GM18868 (cell line): ENCODE measurements around the gene ASTN2.
A peak's percentile ranks its signal among the peaks of the same experiment; 100 is the strongest.

Experiments
- ATAC-seq: cut with Tn5 transposase; IDR thresholded peaks from one replicate; pipeline ENCODE4 v1.9.1; 2021; ENCODE audit warnings: mild to moderate bottlenecking, moderate library complexity; ENCODE audit not compliant: unreplicated experiment

ASTN2 gene

DNA sequence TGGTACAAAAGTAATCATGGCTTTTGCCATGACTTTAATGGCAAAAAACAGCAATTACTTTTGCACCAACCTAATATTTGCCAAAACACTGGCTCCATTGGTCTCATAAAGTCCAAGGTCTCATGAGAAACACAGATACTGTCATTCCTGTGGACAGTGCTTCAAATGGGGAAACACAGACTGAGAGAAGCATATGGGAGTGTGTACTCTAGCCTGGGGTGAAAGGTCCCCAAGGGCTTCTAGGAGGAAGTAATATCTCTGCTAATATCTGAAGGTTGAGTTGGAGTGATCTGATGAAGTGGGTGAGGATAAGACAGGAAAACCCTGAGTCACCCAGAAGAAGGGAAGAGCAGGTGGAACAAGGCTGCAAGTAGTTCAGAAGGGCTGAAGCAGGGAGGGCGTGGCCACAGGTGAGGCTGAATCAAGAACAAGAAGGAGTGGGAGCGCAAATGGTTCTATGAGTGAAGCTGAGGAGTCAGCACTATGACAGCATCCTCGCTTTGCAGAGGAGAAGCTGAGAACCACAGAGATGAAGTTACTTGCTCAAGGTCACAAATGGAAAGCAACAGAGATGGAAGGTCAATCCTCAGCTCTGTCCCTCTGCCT is 164.1 kb downstream of the ASTN2 start:
- ATAC-seq, result no peak

DNA sequence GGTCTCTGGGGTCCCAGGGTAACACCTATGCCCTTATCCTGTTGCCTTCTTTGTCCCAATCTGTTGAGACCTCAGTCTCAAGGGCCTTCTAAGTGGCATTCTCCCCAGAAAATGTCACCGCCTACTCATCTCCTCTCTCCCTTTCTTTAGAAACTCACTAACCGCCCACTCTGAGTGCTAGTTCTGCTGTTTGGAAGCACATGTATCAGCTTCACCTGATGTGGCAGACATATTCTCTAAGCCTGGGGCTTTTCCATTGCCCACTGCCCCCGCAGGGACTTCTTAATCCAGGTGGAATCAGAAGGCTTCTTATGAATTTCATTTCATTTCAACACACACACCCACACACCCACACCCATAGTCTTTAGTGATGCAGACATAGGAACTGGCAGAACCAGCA is 165.1 kb downstream of the ASTN2 start:
- no peak for ATAC-seq

GRCh38 chr9:117247266-117247665 is 167.6 kb downstream of the ASTN2 start:
- ATAC-seq, result peak; percentile 53

DNA sequence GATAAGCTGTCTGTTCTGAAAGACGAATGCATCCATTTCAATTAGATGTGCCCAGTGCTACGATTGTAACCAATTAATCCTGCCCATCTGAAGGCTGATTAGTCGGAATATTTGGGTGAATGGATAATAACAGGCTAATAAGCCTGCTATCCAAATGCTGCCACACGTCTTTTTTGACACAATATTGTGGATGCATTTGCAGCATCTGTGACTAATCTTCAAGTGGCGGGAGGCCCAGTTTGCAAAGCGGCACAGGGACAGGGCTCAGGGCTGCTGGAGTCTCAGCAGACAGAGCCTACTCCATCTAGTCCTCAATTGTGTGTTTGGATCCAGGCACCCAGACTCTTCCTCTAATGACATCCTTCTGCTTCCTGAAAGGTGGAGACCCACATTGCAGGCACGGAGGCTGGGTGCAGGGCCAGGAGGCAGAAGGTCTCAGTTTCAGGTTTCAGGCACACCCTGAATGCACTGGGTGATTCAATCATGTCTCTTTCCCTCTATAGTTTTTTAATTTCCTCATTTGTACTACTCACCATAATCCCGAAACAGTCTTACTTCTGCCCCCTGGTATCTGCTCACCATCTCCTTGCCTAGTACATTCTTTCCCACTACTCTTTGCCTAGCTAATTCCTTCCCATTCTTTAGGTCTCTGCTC is 169.6 kb downstream of the ASTN2 start:
- no peak for ATAC-seq

- no peak for ATAC-seq
These were observed 172.8 kb downstream of the ASTN2 start for GRCh38 chr9:117242082-117242481.

GRCh38 chr9:117239428-117239827 is 175.4 kb downstream of the ASTN2 start:
- no peak for ATAC-seq

- ATAC-seq, result no peak
These were observed 180.8 kb downstream of the ASTN2 start for GRCh38 chr9:117234103-117234502.

GRCh38 chr9:117233016-117233415 is 181.8 kb downstream of the ASTN2 start:
- ATAC-seq, result no peak

GRCh38 chr9:117232281-117232680 is 182.6 kb downstream of the ASTN2 start:
- ATAC-seq, result no peak

- ATAC-seq, result no peak
These were observed 183.8 kb downstream of the ASTN2 start for GRCh38 chr9:117231012-117231411.

GRCh38 chr9:117224695-117225094 is 190.2 kb downstream of the ASTN2 start:
- no peak for ATAC-seq

- no peak for ATAC-seq
These were observed 195.9 kb downstream of the ASTN2 start for GRCh38 chr9:117218951-117219350.

DNA sequence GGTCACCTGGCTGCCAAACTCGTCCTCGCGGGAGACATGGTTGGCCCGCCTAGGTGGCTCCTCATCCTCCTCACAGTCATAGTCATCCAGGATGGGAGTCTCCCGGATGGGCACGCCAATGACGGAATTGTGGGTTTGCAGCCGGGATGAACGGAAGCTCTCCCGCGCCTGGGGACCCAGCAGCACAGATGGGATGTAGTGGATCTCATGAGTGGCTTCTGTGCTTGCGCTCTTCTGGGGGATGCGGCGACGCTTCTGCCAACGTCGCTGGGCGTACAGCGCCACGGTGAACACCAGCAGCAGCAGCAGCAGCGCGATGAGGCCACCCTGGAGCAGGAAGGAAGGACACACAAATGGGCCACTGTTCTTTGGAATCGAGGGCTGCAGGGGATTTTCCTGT is 200.4 kb downstream of the ASTN2 start:
- ATAC-seq, result no peak

DNA sequence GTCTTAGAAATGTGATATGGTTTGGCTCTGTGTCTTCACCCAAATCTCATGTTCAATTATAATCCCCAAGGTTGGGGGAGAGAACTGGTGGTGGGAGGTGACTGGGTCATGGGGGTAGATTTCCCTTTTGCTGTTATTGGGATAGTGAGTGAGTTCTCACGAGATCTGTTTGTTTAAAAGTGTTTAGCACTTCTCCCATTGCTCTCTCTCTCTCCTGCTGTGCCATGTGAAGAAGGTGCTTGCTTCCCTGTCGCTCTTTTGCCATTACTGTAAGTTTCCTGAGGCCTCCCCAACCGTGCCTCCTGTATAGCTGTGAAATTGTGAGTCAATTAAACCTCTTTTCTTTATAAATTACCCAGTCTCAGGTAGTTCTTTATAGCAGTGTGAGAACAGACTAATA is 203.6 kb downstream of the ASTN2 start:
- ATAC-seq, result no peak

GRCh38 chr9:117205806-117206205 is 209.1 kb downstream of the ASTN2 start:
- ATAC-seq, result no peak

DNA sequence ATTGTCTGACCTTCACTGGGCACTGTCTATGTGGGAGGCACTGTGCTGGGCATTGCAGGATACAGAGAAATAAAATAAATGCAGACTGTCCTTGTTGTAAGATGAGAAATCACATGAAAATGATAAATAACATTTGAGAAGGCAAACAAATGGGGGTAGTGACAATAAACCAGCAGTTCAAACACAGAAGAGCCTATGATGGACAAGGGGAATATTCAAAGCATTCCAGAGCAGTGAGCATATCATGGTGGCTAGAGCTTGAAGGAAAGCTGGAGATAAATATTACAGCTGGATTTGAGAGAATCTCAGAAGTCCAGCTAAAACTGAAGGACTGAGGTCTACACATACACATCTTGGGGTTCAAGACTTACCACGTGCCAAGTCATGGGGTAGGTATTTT is 209.9 kb downstream of the ASTN2 start:
- no peak for ATAC-seq

- ATAC-seq, result no peak
These were observed 223.2 kb downstream of the ASTN2 start for GRCh38 chr9:117191504-117192261.

GRCh38 chr9:117189121-117189520 is 225.7 kb downstream of the ASTN2 start:
- no peak for ATAC-seq

DNA sequence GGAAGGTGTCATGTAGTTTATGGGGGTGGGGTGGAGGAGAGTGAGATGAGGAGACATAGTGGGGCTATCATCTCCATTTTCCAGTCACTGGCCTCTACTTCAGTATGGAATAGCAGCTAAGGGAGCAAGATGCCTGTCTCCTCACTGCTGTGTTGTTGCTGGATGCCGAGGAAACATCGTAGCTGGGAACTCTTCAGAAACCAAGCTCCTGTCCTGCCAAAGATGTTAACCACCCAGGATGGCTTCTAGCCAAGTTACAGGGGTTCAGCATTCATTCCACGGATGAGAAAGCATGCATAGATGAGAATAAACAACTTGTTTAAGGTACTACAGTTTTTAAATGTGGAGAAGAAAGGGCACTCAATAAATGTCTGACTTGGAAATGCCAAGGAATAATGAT is 226.5 kb downstream of the ASTN2 start:
- no peak for ATAC-seq

- ATAC-seq, result no peak
These were observed 227.4 kb downstream of the ASTN2 start for GRCh38 chr9:117187498-117187897.

DNA sequence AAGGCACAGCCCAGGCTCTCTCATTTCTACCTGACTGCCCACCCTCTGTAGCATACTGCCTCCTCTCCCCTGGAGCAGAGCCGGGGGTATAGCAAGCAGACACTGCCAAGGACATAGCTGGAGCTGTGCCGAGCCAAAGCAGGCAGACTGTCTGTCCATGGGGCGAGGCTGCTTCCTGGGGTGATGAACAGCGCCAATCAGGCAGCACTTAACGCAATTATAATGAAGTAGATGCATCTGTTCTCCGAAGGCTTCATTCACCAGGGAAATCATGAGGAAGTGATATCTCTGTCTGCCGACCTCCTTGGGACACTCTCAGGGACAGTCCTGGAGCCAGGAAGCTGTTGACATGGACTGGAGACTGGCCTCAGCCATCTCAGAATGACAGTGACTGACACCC is 230.7 kb downstream of the ASTN2 start:
- no peak for ATAC-seq

DNA sequence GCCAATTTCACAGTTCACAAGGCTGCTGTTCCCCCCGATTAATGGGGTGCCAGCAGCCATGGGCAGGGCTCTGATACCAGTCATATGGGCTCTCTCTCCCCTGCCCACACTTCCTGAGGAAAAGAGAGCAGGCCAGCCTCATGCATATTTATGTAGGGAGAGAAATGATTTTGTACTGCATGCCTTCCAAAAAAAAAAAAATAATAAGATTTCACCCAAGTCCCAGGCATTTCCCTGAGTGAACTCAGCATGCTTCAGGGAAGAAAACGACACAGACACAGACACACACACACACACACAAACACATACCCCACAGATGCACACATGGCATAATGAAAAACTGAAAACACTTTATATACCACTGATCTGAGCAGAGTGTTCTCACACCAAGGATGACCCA is 232.8 kb downstream of the ASTN2 start:
- no peak for ATAC-seq
